ENCODE measurements around the gene MKLN1.

DNA sequence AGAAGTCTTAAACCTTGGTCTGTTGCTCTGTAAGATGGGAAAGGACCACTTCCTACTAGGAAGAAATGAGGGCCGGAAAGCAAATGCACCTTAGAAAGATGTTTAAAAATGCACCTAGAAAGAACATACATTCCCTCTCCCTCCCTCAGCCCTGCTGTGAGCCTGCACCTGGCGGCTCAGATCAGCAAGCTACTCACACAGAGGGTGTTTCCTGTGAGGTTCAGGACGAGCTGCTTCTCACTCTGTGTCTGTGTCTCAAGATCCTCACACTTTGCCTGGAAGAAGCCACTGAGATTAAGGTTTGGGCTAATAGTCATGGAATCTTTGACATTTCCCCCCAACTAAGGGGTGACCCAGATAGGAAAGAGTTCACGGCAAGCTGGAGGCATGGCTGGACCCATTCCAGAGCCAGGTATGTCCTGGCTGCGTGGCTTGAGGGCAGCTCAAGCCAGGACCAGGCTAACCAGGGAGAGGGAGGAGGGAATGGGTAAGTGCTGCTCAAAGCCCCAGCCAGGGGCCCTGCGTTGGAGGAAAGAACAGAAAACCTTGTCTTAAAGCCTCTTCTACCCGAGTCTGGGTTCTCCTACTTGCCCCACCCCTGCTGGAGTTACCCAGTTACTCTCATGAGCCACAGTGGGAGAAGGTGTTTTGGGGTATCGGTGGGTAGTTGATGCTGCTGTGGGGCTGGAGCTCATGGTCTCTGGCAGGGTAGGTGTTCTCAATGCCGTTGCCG, 181.2 kb downstream of the MKLN1 start:
- TF ChIP-seq CTCF (conservative IDR thresholded peaks at IDR 0.05; ENCODE audit: low read depth, low read length) (no peak), EZH2 (IDR thresholded peaks at IDR 0.05; ENCODE audit: borderline replicate concordance, low read depth, low read length, poor library complexity, severe bottlenecking) (no peak)
